Measurements from ENCODE around the gene ARHGAP26. TPM values are rescaled to one million over a fixed set of nuclear protein-coding genes. Genes with fewer than 3 reads are reported as not detected.

Gene ARHGAP26
- polyA plus RNA-seq, 3 donors, result 26.5 to 56.8 (median 28.7) TPM

GRCh38 chr5:142798099-142798770, 28.1 kb downstream of the ARHGAP26 start:
- H4K20me1 ChIP-seq (ENCODE audit: insufficient read depth, low read length), result no peaks in the 10 kb centered on the region
- H3K9ac ChIP-seq (ENCODE audit: insufficient read depth, low read length, poor library complexity, severe bottlenecking), result peak overlapping the region; percentile 66
- intact Hi-C loops (cut with micrococcal nuclease), result no loop called here
- H3K4me1 ChIP-seq (ENCODE audit: control insufficient read depth in 1 of 2, insufficient read depth in 2 of 2, low read length in 2 of 2), result peaks cover 98 to 99% of the 10 kb centered on the region in 2 donors
- peaks cover 85% of the 10 kb centered on the region for H3K79me2 ChIP-seq (ENCODE audit: insufficient read depth, low read length)
- Mint-ChIP-seq H3K4me1 (peaks cover 98% of the 10 kb centered on the region), H3K4me3 (peak overlapping the region; percentile 63 to 86), H3K27me3 (ENCODE audit: low read depth in 3 of 3) (peaks cover 0 to 6% (median 2%) of the 10 kb centered on the region in 3 donors), H3K36me3 (peaks cover 41 to 72% of the 10 kb centered on the region in 2 donors), H3K9me3 (no peaks in the 10 kb centered on the region), H3K27ac (peak overlapping the region; percentile 98 to 100 (median 99))
- no peaks in the 10 kb centered on the region for H3K27me3 ChIP-seq (ENCODE audit: control insufficient read depth in 2 of 2, insufficient read depth in 2 of 2, low read length in 2 of 2)
- peak overlapping the region; percentile 64 for H3K4me2 ChIP-seq (replicated peaks; ENCODE audit: extremely low read depth, low read length, poor library complexity, severe bottlenecking)
- TF ChIP-seq CTCF (IDR thresholded peaks at IDR 0.05), result no peak
- no peaks in the 10 kb centered on the region for H3K9me3 ChIP-seq (replicated peaks in 1 of 2; ENCODE audit: control insufficient read depth in 1 of 2, insufficient read depth in 1 of 2, low read length in 2 of 2)
- no peak overlapping the region for H2AFZ ChIP-seq (ENCODE audit: insufficient read depth, low read depth, low read length, poor library complexity, severe bottlenecking)
- peak overlapping the region; percentile 6 to 53 (median 42) for H3K4me3 ChIP-seq (replicated peaks in 1 of 3; ENCODE audit: low read depth in 2 of 3, low read length in 3 of 3)
- DNase-seq, result peak; percentile 98 to 100 (median 99)
- 0% methylated on average over 2 of the region's 4 CpGs for WGBS (ENCODE audit: insufficient coverage)
- H3K27ac ChIP-seq (ENCODE audit: low read depth in 1 of 2, low read length in 2 of 2), result peak overlapping the region; percentile 97 to 98
- H3K36me3 ChIP-seq (replicated peaks in 1 of 2; ENCODE audit: control insufficient read depth in 1 of 2, insufficient read depth in 2 of 2, low read length in 2 of 2), result peaks cover 0 to 6% of the 10 kb centered on the region in 2 donors

- peaks cover 97 to 99% of the 10 kb centered on the region in 2 donors for H3K4me1 ChIP-seq (ENCODE audit: control insufficient read depth in 1 of 2, insufficient read depth in 2 of 2, low read length in 2 of 2)
Measured at GRCh38 chr5:142800776-142801494, 30.8 kb downstream of the ARHGAP26 start.

More at GRCh38 chr5:142800776-142801494, 30.8 kb downstream of the ARHGAP26 start:
- H3K4me3 ChIP-seq (replicated peaks in 1 of 3; ENCODE audit: low read depth in 2 of 3, low read length in 3 of 3), result peak overlapping the region in 1 of 3 experiments; percentile 15
- no peaks in the 10 kb centered on the region for H3K27me3 ChIP-seq (ENCODE audit: control insufficient read depth in 2 of 2, insufficient read depth in 2 of 2, low read length in 2 of 2)
- peak overlapping the region; percentile 98 to 100 (median 99) for H3K27ac Mint-ChIP-seq
- peak overlapping the region; percentile 67 for H3K9ac ChIP-seq (ENCODE audit: insufficient read depth, low read length, poor library complexity, severe bottlenecking)
- H3K9me3 ChIP-seq (replicated peaks in 1 of 2; ENCODE audit: control insufficient read depth in 1 of 2, insufficient read depth in 1 of 2, low read length in 2 of 2), result no peaks in the 10 kb centered on the region
- 47% methylated on average over 2 of the region's 6 CpGs for WGBS (ENCODE audit: insufficient coverage)
- peaks cover 0 to 6% (median 2%) of the 10 kb centered on the region in 3 donors for H3K27me3 Mint-ChIP-seq (ENCODE audit: low read depth in 3 of 3)
- H3K79me2 ChIP-seq (ENCODE audit: insufficient read depth, low read length), result peaks cover 89% of the 10 kb centered on the region
- no peaks in the 10 kb centered on the region for H3K9me3 Mint-ChIP-seq
- H3K4me1 Mint-ChIP-seq, result peaks cover 97% of the 10 kb centered on the region
- TF ChIP-seq CTCF (IDR thresholded peaks at IDR 0.05), result no peak
- peak overlapping the region; percentile 43 to 53 for H3K4me3 Mint-ChIP-seq
- DNase-seq, result peak; percentile 52 to 67 (median 52)
- peak overlapping the region; percentile 97 to 98 for H3K27ac ChIP-seq (ENCODE audit: low read depth in 1 of 2, low read length in 2 of 2)
- H3K36me3 ChIP-seq (replicated peaks in 1 of 2; ENCODE audit: control insufficient read depth in 1 of 2, insufficient read depth in 2 of 2, low read length in 2 of 2), result no peaks in the 10 kb centered on the region
- no peaks in the 10 kb centered on the region for H4K20me1 ChIP-seq (ENCODE audit: insufficient read depth, low read length)
- peaks cover 43 to 74% of the 10 kb centered on the region in 2 donors for H3K36me3 Mint-ChIP-seq
- intact Hi-C loops (cut with micrococcal nuclease), result loop anchor here in 1 of 2 donors (10.0 kb wide), 1 partner anchor 204 kb away; no protein-coding TSS in a partner anchor
- H2AFZ ChIP-seq (ENCODE audit: insufficient read depth, low read depth, low read length, poor library complexity, severe bottlenecking), result no peak overlapping the region
- H3K4me2 ChIP-seq (replicated peaks; ENCODE audit: extremely low read depth, low read length, poor library complexity, severe bottlenecking), result peak overlapping the region; percentile 14
